Endothelial cell (in vitro differentiated cells): ENCODE measurements around the gene SLC10A1. TPM values are rescaled to one million over a fixed set of nuclear protein-coding genes. Genes with fewer than 3 reads are reported as not detected.
"Not testable (repeated sequence)": the region's sequence is repeated elsewhere in the genome, so short reads cannot be mapped to it uniquely, and the experiment has no call there.

Experiments
- DNase-seq: peaks from one replicate; pipeline ENCODE4 v3.0.0; 2021; ENCODE audit warnings: low spot score
- H3K27ac Mint-ChIP-seq: one replicate; pipeline ENCODE4 v1.8.0; 2021; ENCODE audit warnings: mixed read lengths, inconsistent platforms; ENCODE audit not compliant: unreplicated experiment
- H3K27me3 Mint-ChIP-seq: one replicate; pipeline ENCODE4 v1.8.0; 2021; ENCODE audit warnings: mild to moderate bottlenecking, moderate library complexity, mixed read lengths, inconsistent platforms; ENCODE audit not compliant: unreplicated experiment
- H3K36me3 Mint-ChIP-seq: one replicate; pipeline ENCODE4 v1.8.0; 2021; ENCODE audit warnings: mild to moderate bottlenecking, low read depth, mixed read lengths, inconsistent platforms; ENCODE audit not compliant: unreplicated experiment
- H3K4me1 Mint-ChIP-seq: one replicate; pipeline ENCODE4 v1.8.0; 2021; ENCODE audit warnings: mild to moderate bottlenecking, mixed read lengths, inconsistent platforms; ENCODE audit not compliant: unreplicated experiment
- H3K4me3 Mint-ChIP-seq: one replicate; pipeline ENCODE4 v1.8.0; 2021; ENCODE audit warnings: mild to moderate bottlenecking, mixed read lengths, inconsistent platforms; ENCODE audit not compliant: unreplicated experiment
- H3K9me3 Mint-ChIP-seq: one replicate; pipeline ENCODE4 v1.8.0; 2021; ENCODE audit warnings: mixed read lengths, inconsistent platforms; ENCODE audit not compliant: unreplicated experiment
- CTCF ChIP-seq: fragments of 200-600 bp; sonication (generic); IDR thresholded peaks from one replicate; pipeline ENCODE4 v1.5.0; 2021; ENCODE audit warnings: antibody characterized with exemption; ENCODE audit not compliant: unreplicated experiment
- total RNA-seq: library from RNA; stranded (reverse); fragmentation: NEBNext Ultra II Directional; extraction: Animal tissue kit (Norgen Biotek cat#: 25700); gene quantifications from one replicate; pipeline ENCODE4 v1.2.1, GENCODE V29; 2021; ENCODE audit not compliant: unreplicated experiment

The SLC10A1 gene
- total RNA-seq, 1 donor from 2014 or later: not detected

DNA sequence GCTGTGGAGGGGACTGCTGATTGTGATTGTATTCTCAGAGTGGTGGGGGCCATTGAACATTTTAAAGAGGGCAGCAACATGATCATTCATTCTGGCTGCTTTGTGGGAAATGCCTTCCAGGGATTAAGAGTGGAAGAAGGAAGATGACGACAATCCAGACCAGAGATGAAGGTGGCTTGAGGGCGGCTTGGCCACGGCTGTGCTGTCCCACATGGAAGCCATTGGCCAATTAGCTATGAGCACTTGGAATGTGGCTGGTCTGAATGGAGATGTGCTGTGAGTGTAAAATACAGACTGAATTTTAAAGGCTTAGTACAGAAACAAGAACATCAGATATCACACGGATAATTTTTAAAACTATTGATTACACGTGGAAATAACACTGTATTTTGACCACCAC lies 19.2 kb upstream of the SLC10A1 start:
- H3K27me3 Mint-ChIP-seq: no peaks in the 10 kb centered on the region
- no peak overlapping the region for H3K4me3 Mint-ChIP-seq
- no peaks in the 10 kb centered on the region for H3K4me1 Mint-ChIP-seq
- no peak for TF ChIP-seq CTCF
- no peaks in the 10 kb centered on the region for H3K9me3 Mint-ChIP-seq
- no peak for DNase-seq
- H3K27ac Mint-ChIP-seq: no peak overlapping the region
- H3K36me3 Mint-ChIP-seq: no peaks in the 10 kb centered on the region

DNA sequence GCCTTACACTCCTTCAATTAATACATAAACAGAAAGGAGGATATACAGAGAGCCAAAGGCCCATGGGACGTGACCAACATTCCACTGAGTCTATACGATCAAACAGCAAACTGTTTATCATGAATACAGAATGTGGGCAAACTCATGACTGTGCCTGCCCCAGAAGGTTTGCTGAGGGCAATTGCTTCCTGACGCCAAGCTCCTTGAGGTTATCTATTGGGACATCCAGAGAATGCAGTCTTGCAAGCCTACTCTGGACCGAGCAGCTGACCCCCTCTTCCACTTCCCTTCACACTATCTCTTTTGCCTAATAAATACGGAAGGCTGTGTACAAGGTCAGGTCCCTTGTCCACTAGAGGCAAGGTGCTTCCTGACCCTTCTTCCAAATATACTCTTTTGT lies 18.5 kb upstream of the SLC10A1 start:
- DNase-seq: no peak
- Mint-ChIP-seq H3K4me1 (no peaks in the 10 kb centered on the region), H3K36me3 (no peaks in the 10 kb centered on the region), H3K27me3 (no peaks in the 10 kb centered on the region), H3K27ac (no peak overlapping the region), H3K9me3 (no peaks in the 10 kb centered on the region), H3K4me3 (no peak overlapping the region)
- TF ChIP-seq CTCF: no peak

DNA sequence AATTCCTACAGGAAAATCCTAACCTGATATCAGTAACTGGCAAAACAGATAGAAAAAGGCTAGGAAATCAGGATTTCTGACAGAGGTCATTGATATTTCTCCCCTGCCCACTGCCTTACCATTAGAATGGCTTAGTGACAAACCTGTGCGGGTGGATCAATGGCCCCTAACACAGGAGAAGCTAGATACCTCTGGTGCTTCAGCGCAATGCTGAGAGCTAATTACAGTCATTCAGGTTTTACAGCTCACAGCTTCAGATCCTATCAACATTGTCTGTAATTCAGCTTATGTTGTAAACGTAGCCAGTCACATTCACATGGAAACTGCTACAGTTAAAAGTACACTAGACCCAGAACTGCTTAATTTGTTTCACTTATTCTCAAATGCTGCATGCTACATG lies 17.4 kb upstream of the SLC10A1 start:
- Mint-ChIP-seq H3K36me3 (no peaks in the 10 kb centered on the region), H3K4me1 (no peaks in the 10 kb centered on the region), H3K27me3 (no peaks in the 10 kb centered on the region), H3K27ac (no peak overlapping the region), H3K9me3 (no peaks in the 10 kb centered on the region), H3K4me3 (no peak overlapping the region)
- no peak for DNase-seq
- TF ChIP-seq CTCF: no peak

DNA sequence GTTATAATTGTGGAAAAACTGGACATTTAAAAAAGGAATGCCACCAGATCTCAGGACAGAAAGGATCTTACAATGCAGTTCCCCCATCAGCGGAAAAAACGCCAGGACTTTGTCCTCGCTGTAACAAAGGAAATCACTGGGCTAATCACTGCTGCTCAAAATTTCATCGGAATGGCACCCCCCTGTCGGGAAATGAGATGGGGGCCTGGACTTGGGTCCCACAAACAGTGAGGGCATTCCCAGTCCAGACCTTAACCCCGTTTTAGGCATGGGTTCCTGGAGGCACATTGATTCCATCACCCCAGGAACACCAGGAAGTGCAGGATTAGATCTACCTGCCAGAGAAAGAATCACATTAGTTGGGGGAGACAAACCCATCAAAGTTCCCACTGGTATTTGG lies 16.3 kb upstream of the SLC10A1 start:
- H3K9me3 Mint-ChIP-seq, H3K4me3 Mint-ChIP-seq, H3K4me1 Mint-ChIP-seq, H3K36me3 Mint-ChIP-seq, H3K27ac Mint-ChIP-seq, DNase-seq, H3K27me3 Mint-ChIP-seq: not testable (repeated sequence)

GRCh38 chr14:69812711-69813110 lies 15.7 kb upstream of the SLC10A1 start:
- Mint-ChIP-seq H3K27ac (no peak overlapping the region), H3K36me3 (no peaks in the 10 kb centered on the region), H3K4me3 (no peak overlapping the region)

More at GRCh38 chr14:69812711-69813110, 15.7 kb upstream of the SLC10A1 start:
- Mint-ChIP-seq H3K9me3 (no peaks in the 10 kb centered on the region), H3K27me3 (no peaks in the 10 kb centered on the region), H3K4me1 (no peaks in the 10 kb centered on the region)
- no peak for DNase-seq
- TF ChIP-seq CTCF: no peak
